SK-N-SH treated with all-trans-retinoic acid at 6 μM for 48 hours (cell line): ENCODE measurements around the gene AP2A2.

Source experiments
- ATAC-seq: fragments of 200-7000 bp; cut with Tn5 transposase; 3 replicates; pipeline ENCODE4 v1.9.1; 2020; ENCODE audit warnings: mild to moderate bottlenecking, moderate library complexity
- ARNTL ChIP-seq: fragments of 450-650 bp; formaldehyde crosslinking; IDR thresholded peaks from 2 replicates; pipeline ENCODE4 v1.5.0; 2020; ENCODE audit warnings: low read depth, mild to moderate bottlenecking, moderate library complexity, borderline replicate concordance
- BACH2 ChIP-seq: fragments of 250-450 bp; sonication (Bioruptor Pico); IDR thresholded peaks from 2 replicates; pipeline ENCODE4 v1.9.0; 2021; ENCODE audit warnings: mild to moderate bottlenecking, borderline replicate concordance
- CSDC2 ChIP-seq: fragments of 250-450 bp; sonication (Bioruptor Pico); IDR thresholded peaks from 2 replicates; pipeline ENCODE4 v1.5.0; 2020; ENCODE audit warnings: mild to moderate bottlenecking, moderate library complexity
- ESRRG ChIP-seq: fragments of 250-450 bp; sonication (Bioruptor Pico); IDR thresholded peaks from 2 replicates; pipeline ENCODE4 v1.6.1; 2021; ENCODE audit warnings: mild to moderate bottlenecking
- GLIS3 ChIP-seq: fragments of 250-450 bp; sonication (Bioruptor Pico); IDR thresholded peaks from 2 replicates; pipeline ENCODE4 v1.5.0; 2020; ENCODE audit warnings: mild to moderate bottlenecking, moderate library complexity
- ISL1 ChIP-seq: fragments of 250-450 bp; sonication (Bioruptor Pico); IDR thresholded peaks from 2 replicates; pipeline ENCODE4 v2.1.2; 2022; ENCODE audit warnings: mild to moderate bottlenecking, moderate library complexity
- OSR1 ChIP-seq: fragments of 250-450 bp; sonication (Bioruptor Pico); IDR thresholded peaks from 2 replicates; pipeline ENCODE4 v1.8.0; 2022; ENCODE audit warnings: moderate library complexity, mild to moderate bottlenecking, inconsistent platforms
- PPARA ChIP-seq: fragments of 250-450 bp; sonication (Bioruptor Pico); IDR thresholded peaks from 2 replicates; pipeline ENCODE4 v1.5.0; 2020; ENCODE audit warnings: mild to moderate bottlenecking, borderline replicate concordance
- RARB ChIP-seq: fragments of 250-450 bp; sonication (Bioruptor Pico); IDR thresholded peaks from 2 replicates; pipeline ENCODE4 v1.8.0; 2021; ENCODE audit warnings: mild to moderate bottlenecking, moderate library complexity
- SNAI2 ChIP-seq: fragments of 250-450 bp; sonication (Bioruptor Pico); IDR thresholded peaks from 2 replicates; pipeline ENCODE4 v1.5.0; 2020; ENCODE audit warnings: mild to moderate bottlenecking, moderate library complexity
- TCF4 ChIP-seq: fragments of 250-450 bp; sonication (Bioruptor Pico); IDR thresholded peaks from 2 replicates; pipeline ENCODE4 v1.8.0; 2021; ENCODE audit warnings: mild to moderate bottlenecking, moderate library complexity, borderline replicate concordance
- TOX ChIP-seq: fragments of 250-450 bp; sonication (Bioruptor Pico); IDR thresholded peaks from 2 replicates; pipeline ENCODE4 v1.8.0; 2021; ENCODE audit warnings: mild to moderate bottlenecking, moderate library complexity, borderline replicate concordance
- ZC3H10 ChIP-seq: fragments of 250-450 bp; sonication (Bioruptor Pico); IDR thresholded peaks from 2 replicates; pipeline ENCODE4 v1.5.1; 2021; ENCODE audit warnings: mild to moderate bottlenecking, moderate library complexity
- ZFP3 ChIP-seq: fragments of 250-450 bp; sonication (Bioruptor Pico); IDR thresholded peaks from 2 replicates; pipeline ENCODE4 v1.5.0; 2020; ENCODE audit warnings: mild to moderate bottlenecking, moderate library complexity
- ZNF565 ChIP-seq: fragments of 450-650 bp; formaldehyde crosslinking; conservative IDR thresholded peaks from 2 replicates; pipeline ENCODE4 v1.5.0; 2020; ENCODE audit warnings: low read depth, mild to moderate bottlenecking, moderate library complexity
- ZNF70 ChIP-seq: fragments of 450-650 bp; formaldehyde crosslinking; IDR thresholded peaks from 2 replicates; pipeline ENCODE4 v1.5.0; 2020; ENCODE audit warnings: mild to moderate bottlenecking, moderate library complexity
- ZNF8 ChIP-seq: fragments of 450-650 bp; formaldehyde crosslinking; IDR thresholded peaks from 2 replicates; pipeline ENCODE4 v1.5.0; 2020; ENCODE audit warnings: mild to moderate bottlenecking, moderate library complexity
- TF ChIP-seq, protein P1 (sequence below): fragments of 250-450 bp; sonication (Bioruptor Pico); IDR thresholded peaks from 2 replicates; pipeline ENCODE4 v1.8.0; 2021; ENCODE audit warnings: low read depth, mild to moderate bottlenecking, moderate library complexity, borderline replicate concordance
- TF ChIP-seq, protein P2 (sequence below): fragments of 250-450 bp; sonication (Bioruptor Pico); IDR thresholded peaks from 2 replicates; pipeline ENCODE4 v1.5.1; 2020; ENCODE audit warnings: low read depth, mild to moderate bottlenecking, moderate library complexity
- TF ChIP-seq, protein P3 (sequence below): fragments of 250-450 bp; sonication (Bioruptor Pico); IDR thresholded peaks from 2 replicates; pipeline ENCODE4 v1.8.0; 2020; ENCODE audit warnings: mild to moderate bottlenecking, moderate library complexity, borderline replicate concordance
- TF ChIP-seq, protein P4 (sequence below): fragments of 250-450 bp; sonication (Bioruptor Pico); IDR thresholded peaks from 2 replicates; pipeline ENCODE4 v1.5.1; 2021; ENCODE audit warnings: mild to moderate bottlenecking, moderate library complexity
- TF ChIP-seq, protein P5 (sequence below): fragments of 250-450 bp; sonication (Bioruptor Pico); IDR thresholded peaks from 2 replicates; pipeline ENCODE4 v1.5.0; 2020; ENCODE audit warnings: mild to moderate bottlenecking, moderate library complexity

The AP2A2 gene

DNA sequence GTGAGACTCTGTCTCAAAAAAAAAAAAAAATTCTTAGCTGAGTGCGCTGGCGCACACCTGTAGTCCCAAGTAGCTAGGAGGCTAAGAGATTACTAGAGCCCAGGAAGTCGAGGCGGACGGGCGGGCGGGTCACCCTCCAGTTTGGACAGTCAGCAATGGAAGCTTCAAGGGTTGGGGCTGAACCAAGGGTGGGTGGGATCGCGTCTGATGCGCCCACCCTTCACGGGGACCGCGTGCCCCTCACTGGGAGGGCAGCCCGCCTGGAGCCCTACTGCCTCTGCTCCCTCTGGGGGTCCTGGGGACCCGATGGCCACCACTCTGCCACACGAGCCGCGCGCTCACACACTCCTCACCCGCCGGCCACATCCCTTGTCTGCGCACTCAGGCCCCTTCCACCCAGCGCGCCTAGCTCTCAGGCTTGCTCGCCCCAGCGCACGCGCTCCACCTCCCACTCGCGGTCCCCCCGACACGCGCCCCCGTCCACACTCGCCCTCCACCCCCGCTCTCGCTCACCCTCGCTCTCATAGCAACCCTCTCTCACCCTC, 15.6 kb upstream of the AP2A2 start:
- ATAC-seq = peak; percentile 58
- TF ChIP-seq, protein P1, sequence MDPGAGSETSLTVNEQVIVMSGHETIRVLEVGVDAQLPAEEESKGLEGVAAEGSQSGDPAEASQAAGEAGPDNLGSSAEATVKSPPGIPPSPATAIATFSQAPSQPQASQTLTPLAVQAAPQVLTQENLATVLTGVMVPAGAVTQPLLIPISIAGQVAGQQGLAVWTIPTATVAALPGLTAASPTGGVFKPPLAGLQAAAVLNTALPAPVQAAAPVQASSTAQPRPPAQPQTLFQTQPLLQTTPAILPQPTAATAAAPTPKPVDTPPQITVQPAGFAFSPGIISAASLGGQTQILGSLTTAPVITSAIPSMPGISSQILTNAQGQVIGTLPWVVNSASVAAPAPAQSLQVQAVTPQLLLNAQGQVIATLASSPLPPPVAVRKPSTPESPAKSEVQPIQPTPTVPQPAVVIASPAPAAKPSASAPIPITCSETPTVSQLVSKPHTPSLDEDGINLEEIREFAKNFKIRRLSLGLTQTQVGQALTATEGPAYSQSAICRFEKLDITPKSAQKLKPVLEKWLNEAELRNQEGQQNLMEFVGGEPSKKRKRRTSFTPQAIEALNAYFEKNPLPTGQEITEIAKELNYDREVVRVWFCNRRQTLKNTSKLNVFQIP (CRISPR knock-in tag) = no peak
- TF ChIP-seq TCF4 (CRISPR knock-in tag) (no peak), RARB (CRISPR knock-in tag) (no peak), GLIS3 (no peak), OSR1 (CRISPR knock-in tag) (no peak), BACH2 (CRISPR knock-in tag) (no peak), ARNTL (CRISPR knock-in tag) (no peak), ZFP3 (CRISPR knock-in tag) (no peak), TOX (CRISPR knock-in tag) (no peak), ZNF70 (no peak), ZC3H10 (CRISPR knock-in tag) (no peak), SNAI2 (no peak), CSDC2 (CRISPR knock-in tag) (no peak), PPARA (CRISPR knock-in tag) (no peak)

DNA sequence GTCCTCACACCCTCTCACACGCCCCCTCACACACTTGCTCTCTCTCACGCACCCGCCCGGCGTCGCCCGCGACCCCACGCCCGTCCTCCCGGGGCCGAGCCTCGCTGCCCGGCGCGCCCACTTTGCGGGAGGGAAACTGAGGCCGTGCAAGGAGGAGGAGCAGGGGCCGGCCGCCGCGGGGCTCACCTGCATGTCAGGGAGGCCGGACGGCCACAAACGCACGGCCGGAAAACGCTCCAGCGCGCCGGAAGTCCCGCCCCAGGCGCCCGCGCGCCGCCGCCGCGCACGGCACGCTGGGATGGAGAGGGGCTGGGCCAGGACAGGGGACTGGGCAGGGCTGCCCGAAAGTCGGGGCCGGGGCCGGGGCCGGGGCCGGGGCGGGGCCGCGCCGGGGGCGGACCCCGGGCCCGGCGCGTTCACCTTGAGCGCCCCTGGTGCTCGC, 15.1 kb upstream of the AP2A2 start, which contains the start of gene CHID1:
TSS of gene CHID1 (minus strand) at position 222 of the 442 bp plus-strand sequence. CDS start 5,994 bp downstream, outside the sequence.
- peak; percentile 96 for ATAC-seq
- TF ChIP-seq, protein P2, sequence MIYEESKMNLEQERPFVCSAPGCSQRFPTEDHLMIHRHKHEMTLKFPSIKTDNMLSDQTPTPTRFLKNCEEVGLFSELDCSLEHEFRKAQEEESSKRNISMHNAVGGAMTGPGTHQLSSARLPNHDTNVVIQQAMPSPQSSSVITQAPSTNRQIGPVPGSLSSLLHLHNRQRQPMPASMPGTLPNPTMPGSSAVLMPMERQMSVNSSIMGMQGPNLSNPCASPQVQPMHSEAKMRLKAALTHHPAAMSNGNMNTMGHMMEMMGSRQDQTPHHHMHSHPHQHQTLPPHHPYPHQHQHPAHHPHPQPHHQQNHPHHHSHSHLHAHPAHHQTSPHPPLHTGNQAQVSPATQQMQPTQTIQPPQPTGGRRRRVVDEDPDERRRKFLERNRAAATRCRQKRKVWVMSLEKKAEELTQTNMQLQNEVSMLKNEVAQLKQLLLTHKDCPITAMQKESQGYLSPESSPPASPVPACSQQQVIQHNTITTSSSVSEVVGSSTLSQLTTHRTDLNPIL (CRISPR knock-in tag) = no peak
- TF ChIP-seq BACH2 (CRISPR knock-in tag) (no peak), ISL1 (CRISPR knock-in tag) (no peak), ZNF565 (CRISPR knock-in tag) (no peak), ZNF70 (no peak)
- TF ChIP-seq, protein P3, sequence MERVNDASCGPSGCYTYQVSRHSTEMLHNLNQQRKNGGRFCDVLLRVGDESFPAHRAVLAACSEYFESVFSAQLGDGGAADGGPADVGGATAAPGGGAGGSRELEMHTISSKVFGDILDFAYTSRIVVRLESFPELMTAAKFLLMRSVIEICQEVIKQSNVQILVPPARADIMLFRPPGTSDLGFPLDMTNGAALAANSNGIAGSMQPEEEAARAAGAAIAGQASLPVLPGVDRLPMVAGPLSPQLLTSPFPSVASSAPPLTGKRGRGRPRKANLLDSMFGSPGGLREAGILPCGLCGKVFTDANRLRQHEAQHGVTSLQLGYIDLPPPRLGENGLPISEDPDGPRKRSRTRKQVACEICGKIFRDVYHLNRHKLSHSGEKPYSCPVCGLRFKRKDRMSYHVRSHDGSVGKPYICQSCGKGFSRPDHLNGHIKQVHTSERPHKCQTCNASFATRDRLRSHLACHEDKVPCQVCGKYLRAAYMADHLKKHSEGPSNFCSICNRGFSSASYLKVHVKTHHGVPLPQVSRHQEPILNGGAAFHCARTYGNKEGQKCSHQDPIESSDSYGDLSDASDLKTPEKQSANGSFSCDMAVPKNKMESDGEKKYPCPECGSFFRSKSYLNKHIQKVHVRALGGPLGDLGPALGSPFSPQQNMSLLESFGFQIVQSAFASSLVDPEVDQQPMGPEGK = no peak
- TF ChIP-seq, all 23 proteins: peak for 0

DNA sequence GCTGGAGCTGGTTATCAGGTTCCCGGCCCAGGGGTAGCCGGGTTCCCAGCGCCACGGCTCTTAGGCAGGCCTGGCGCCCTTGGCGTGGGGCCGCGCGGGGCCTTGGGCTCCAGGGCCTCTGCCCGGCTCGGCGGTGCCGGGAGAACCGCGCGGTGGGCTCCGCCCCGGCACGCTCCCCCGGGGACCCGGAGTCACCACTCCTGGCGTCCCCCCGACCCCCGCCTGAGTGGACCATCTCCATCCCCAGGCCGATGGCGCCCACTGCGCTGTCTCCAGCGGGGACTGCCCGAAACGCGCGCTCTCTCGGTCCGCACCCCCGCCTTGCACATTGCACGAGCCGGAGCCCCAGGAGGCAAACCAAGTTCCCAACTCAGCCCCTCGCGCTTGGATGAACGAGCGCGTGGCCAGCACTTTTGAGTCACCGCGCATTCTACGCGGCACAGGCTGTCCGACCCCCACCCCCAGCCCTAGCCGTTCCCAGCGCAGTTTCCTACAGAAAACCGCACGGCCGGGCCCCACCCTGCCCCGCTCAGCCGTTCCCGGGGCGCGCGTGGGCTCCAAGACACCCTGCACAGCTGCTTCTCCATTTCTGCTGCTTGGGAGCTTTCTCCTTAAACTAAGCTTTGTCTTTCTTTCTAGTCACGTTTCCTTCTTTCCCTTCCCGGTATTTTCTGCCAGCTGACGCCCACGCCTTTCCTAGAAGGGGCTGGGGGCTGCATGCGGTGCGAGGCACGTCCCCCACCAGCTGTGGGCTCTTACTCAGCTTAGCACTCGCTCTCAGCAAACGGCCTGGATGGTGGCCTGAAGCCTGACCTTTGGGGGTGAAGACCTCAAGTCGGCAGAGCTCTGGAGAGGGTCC, 14.4 kb upstream of the AP2A2 start:
- ATAC-seq = peak; percentile 43

DNA sequence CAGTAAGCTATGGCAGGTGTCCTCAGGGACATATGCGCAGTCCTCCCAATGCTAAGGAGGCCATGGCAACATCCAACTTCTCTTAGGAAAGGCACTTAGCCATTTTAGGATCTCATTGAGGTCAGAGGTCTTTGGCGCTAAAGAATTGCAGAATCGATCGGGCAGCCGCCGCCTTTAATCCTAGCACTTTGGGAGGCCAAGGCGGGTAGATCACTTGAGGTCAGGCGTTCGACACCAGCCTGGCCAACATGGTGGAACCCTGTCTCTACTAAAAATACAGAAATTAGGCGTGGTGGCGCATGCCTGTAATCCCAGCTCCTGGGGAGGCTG, 13.8 kb upstream of the AP2A2 start:
- ATAC-seq = no peak
- TF ChIP-seq TOX (CRISPR knock-in tag) = no peak
- TF ChIP-seq ZNF565 (CRISPR knock-in tag) = no peak
- TF ChIP-seq ZNF8 = no peak
- TF ChIP-seq CSDC2 (CRISPR knock-in tag) = no peak
- TF ChIP-seq ZNF70 = no peak
- TF ChIP-seq ZC3H10 (CRISPR knock-in tag) = no peak
- TF ChIP-seq, protein P4, sequence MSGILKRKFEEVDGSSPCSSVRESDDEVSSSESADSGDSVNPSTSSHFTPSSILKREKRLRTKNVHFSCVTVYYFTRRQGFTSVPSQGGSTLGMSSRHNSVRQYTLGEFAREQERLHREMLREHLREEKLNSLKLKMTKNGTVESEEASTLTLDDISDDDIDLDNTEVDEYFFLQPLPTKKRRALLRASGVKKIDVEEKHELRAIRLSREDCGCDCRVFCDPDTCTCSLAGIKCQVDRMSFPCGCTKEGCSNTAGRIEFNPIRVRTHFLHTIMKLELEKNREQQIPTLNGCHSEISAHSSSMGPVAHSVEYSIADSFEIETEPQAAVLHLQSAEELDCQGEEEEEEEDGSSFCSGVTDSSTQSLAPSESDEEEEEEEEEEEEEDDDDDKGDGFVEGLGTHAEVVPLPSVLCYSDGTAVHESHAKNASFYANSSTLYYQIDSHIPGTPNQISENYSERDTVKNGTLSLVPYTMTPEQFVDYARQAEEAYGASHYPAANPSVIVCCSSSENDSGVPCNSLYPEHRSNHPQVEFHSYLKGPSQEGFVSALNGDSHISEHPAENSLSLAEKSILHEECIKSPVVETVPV (CRISPR knock-in tag) = no peak
- TF ChIP-seq ESRRG (CRISPR knock-in tag) = no peak
- no peak for TF ChIP-seq TCF4 (CRISPR knock-in tag)
- TF ChIP-seq OSR1 (CRISPR knock-in tag) = no peak
- TF ChIP-seq ARNTL (CRISPR knock-in tag) = no peak
- TF ChIP-seq BACH2 (CRISPR knock-in tag) = no peak
- TF ChIP-seq, protein P5, sequence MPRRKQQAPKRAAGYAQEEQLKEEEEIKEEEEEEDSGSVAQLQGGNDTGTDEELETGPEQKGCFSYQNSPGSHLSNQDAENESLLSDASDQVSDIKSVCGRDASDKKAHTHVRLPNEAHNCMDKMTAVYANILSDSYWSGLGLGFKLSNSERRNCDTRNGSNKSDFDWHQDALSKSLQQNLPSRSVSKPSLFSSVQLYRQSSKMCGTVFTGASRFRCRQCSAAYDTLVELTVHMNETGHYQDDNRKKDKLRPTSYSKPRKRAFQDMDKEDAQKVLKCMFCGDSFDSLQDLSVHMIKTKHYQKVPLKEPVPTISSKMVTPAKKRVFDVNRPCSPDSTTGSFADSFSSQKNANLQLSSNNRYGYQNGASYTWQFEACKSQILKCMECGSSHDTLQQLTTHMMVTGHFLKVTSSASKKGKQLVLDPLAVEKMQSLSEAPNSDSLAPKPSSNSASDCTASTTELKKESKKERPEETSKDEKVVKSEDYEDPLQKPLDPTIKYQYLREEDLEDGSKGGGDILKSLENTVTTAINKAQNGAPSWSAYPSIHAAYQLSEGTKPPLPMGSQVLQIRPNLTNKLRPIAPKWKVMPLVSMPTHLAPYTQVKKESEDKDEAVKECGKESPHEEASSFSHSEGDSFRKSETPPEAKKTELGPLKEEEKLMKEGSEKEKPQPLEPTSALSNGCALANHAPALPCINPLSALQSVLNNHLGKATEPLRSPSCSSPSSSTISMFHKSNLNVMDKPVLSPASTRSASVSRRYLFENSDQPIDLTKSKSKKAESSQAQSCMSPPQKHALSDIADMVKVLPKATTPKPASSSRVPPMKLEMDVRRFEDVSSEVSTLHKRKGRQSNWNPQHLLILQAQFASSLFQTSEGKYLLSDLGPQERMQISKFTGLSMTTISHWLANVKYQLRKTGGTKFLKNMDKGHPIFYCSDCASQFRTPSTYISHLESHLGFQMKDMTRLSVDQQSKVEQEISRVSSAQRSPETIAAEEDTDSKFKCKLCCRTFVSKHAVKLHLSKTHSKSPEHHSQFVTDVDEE = no peak
- TF ChIP-seq ISL1 (CRISPR knock-in tag) = no peak

More for the DNA sequence above, 14.4 kb upstream of the AP2A2 start:
- TF ChIP-seq, protein P2 (CRISPR knock-in tag) = no peak
- TF ChIP-seq, all 23 proteins: peak for 0
